Uterus (tissue), 2 donors: ENCODE measurements around the gene RGS14.
A peak's percentile ranks its signal among the peaks of the same experiment; 100 is the strongest.

Source experiments
- CTCF ChIP-seq, 4 experiments: fragments of 200-600 bp in 2 of 4; fragments of 450-650 bp in 2 of 4; sonication (generic) in 2 of 4; IDR thresholded peaks; one replicate each; pipeline ENCODE4 v1.5.1; 2016 to 2019; ENCODE audit warnings: antibody characterized with exemption in 4 of 4, mild to moderate bottlenecking in 2 of 4, moderate library complexity in 1 of 4
- POLR2A ChIP-seq, 2 donors: fragments of 450-650 bp; IDR thresholded peaks; one replicate each; pipeline ENCODE4 v1.6.1; 2016; ENCODE audit warnings: antibody characterized with exemption in 2 of 2, mild to moderate bottlenecking in 1 of 2, moderate library complexity in 1 of 2

- peak; percentile 43 to 76 (median 62) for TF ChIP-seq CTCF (IDR thresholded peaks at IDR 0.05)
- TF ChIP-seq POLR2A (IDR thresholded peaks at IDR 0.05) = no peak
Measured at GRCh38 chr5:177309351-177310191, 48.2 kb upstream of the RGS14 start.
